ENCODE data around the gene FNDC8.

FNDC8 gene

GRCh38 chr17:35084987-35085386 lies 36.4 kb upstream of the FNDC8 start:
- Histone ChIP-seq H3K27me3 (ENCODE audit: insufficient read depth, poor library complexity, severe bottlenecking) (no peaks in the 10 kb centered on the region), H3K27ac (replicated peaks) (no peak overlapping the region), H3K4me3 (replicated peaks; ENCODE audit: insufficient read depth, low read length) (no peak overlapping the region)
- no peak for DNase-seq (ENCODE audit: low read depth in 1 of 2, low spot score in 1 of 2)
- TF ChIP-seq POLR2AphosphoS5 (IDR thresholded peaks at IDR 0.05; ENCODE audit: low read depth) (no peak), SPI1 (IDR thresholded peaks at IDR 0.05; ENCODE audit: borderline replicate concordance, low read depth) (no peak), CTCF (IDR thresholded peaks at IDR 0.05; ENCODE audit: insufficient read depth, low read length) (no peak), GABPA (IDR thresholded peaks at IDR 0.05; ENCODE audit: low read depth) (no peak), REST (IDR thresholded peaks at IDR 0.05; ENCODE audit: insufficient replicate concordance, low read depth) (no peak)

GRCh38 chr17:35086164-35086563 lies 35.3 kb upstream of the FNDC8 start:
- Histone ChIP-seq H3K27ac (replicated peaks) (no peak overlapping the region), H3K27me3 (ENCODE audit: insufficient read depth, poor library complexity, severe bottlenecking) (no peaks in the 10 kb centered on the region), H3K4me3 (replicated peaks; ENCODE audit: insufficient read depth, low read length) (no peak overlapping the region)
- TF ChIP-seq POLR2AphosphoS5 (IDR thresholded peaks at IDR 0.05; ENCODE audit: low read depth) (no peak), GABPA (IDR thresholded peaks at IDR 0.05; ENCODE audit: low read depth) (no peak), CTCF (IDR thresholded peaks at IDR 0.05; ENCODE audit: insufficient read depth, low read length) (no peak), SPI1 (IDR thresholded peaks at IDR 0.05; ENCODE audit: borderline replicate concordance, low read depth) (no peak), REST (IDR thresholded peaks at IDR 0.05; ENCODE audit: insufficient replicate concordance, low read depth) (no peak)
- DNase-seq (ENCODE audit: low read depth in 1 of 2, low spot score in 1 of 2): no peak

GRCh38 chr17:35086931-35087573 lies 34.4 kb upstream of the FNDC8 start:
- H3K27me3 ChIP-seq (ENCODE audit: insufficient read depth, poor library complexity, severe bottlenecking): no peaks in the 10 kb centered on the region
- no peak for TF ChIP-seq REST (IDR thresholded peaks at IDR 0.05; ENCODE audit: insufficient replicate concordance, low read depth)
- TF ChIP-seq POLR2AphosphoS5 (IDR thresholded peaks at IDR 0.05; ENCODE audit: low read depth): no peak
- no peak for TF ChIP-seq GABPA (IDR thresholded peaks at IDR 0.05; ENCODE audit: low read depth)
- TF ChIP-seq SPI1 (IDR thresholded peaks at IDR 0.05; ENCODE audit: borderline replicate concordance, low read depth): no peak
- DNase-seq (ENCODE audit: low read depth in 1 of 2, low spot score in 1 of 2): peak; percentile 16 to 22
- H3K27ac ChIP-seq (replicated peaks): no peak overlapping the region; the same call in 1 of the 2 replicates
- H3K4me3 ChIP-seq (replicated peaks; ENCODE audit: insufficient read depth, low read length): no peak overlapping the region

Measured in HL-60 (cell line).